Activated T-cell treated with anti-CD3 and anti-CD28 coated beads for 4 hours (primary cell): ENCODE data around the gene COL28A1.

Experiments used
- DNase-seq: peaks from one replicate; pipeline ENCODE4 v3.0.0-alpha.2; 2020

COL28A1 gene

DNA sequence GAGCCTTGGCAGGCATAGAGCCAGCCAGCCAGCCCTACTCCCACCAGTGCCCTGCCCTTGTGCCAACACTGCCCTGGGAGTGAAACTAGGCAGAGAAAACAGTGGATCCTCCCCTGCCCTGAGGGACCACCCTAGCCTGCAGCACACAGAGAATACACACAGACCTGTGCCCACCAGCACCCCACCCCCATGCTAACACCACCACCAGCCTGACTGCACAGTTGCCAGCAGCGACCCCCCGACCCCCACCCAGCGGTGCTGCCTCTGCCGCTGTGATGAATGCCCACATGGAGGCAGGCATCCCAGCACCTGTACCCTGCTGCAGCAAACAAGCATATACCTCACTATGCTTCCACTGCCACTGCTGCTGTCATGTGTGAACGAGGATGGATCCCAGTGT is 21.6 kb upstream of the COL28A1 start:
- DNase-seq = no peak

DNA sequence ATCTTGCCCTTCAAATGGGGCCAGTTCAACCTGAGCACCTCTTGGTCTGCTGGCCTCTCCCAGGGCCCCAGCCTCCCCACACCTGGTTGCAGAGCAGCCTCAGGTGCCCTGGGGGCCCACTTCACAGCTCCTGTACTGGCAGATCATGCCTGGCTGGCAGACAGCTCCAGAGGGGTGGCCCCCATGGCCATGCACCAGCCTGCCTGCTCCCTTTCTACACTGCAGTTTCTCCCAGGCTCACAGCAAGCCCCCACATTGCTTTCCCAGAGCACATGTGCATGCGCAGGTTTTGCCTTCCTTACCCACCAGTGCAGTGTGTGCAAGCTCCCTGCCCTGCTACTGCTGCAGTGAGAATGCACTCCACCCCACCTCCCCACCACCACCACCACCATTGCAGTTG is 21.2 kb upstream of the COL28A1 start:
- DNase-seq = no peak

DNA sequence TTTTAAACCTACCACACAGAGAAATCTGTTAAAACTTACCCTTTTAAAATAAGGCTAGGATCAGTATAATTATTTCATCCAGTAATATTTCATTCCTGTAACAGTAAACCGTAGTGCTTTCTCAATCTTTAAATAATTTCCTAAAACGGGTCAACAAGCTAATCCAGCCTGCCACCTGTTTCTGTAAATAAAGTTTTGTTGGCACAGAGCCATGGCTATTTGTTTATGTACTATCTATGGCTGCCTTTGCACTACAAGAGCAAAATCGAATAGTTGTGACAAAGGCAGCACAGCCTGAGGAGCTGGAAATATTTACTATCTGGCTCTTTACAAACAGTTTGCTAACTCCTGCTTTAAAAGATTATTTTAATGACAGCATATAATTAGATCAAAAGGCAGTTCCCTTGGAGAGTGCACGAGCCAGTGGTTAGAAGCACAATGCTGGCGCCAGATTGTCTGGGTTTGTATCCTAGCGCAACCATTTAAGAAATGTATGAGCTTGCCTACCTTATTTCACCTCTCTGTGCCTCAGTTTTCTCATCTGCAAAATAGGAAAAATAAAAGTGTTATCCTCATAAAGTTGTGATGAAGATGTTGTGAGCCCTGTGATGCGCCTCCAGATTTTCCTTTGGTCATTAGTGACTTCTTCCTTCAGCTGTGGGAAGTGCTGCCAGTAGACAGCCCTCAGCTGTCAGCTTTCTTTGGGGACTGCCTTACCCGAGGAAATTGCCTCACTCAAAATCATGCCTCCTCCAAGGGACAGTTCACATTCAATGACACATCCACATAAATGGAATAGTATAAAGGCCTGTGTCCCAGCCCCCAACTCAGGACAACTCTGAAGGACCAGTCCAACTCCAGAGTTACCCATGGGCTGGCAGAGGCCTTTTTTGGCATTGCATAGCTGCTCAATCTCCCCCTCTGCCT is 19.2 kb upstream of the COL28A1 start:
- DNase-seq = no peak

DNA sequence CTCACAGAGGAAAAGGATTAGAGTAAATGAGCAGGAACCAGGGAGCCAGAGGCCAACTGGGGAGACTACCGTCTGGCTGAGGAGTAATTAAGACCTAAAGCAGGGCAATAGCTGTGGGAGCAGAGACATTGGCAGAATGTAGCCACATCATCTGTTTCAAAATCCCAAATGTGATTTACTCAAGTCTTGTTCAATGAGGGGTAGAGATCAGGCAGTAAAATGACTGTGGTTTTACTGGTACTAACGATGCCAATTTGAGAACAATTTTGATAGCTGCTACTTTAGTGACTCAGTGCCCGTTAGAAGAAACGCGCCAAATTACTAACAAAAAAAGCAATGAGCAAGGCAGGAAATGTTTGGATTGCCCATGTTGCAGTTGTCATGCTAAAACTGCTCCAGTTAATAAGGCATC is 18.4 kb upstream of the COL28A1 start:
- DNase-seq = no peak

DNA sequence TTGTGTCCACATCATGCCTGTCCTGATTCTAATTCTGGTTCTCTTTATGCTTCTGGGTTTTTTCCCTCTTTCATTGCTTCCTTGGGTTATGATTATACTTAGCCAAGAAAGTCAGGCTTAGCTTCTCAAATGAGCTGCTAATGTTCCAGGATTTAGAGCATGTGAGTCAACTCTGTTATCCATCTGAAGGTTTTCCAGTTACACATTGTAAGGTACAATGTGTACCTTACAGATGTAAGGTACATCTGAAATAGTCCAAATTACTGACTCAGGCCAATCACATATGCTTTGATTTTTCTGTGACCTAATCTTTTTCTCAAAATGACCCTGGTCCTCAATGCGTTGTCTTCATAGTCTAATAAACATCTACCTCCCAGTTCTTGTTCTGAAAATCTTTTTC is 17.7 kb upstream of the COL28A1 start:
- no peak for DNase-seq

GRCh38 chr7:7552199-7552598 is 16.5 kb upstream of the COL28A1 start:
- DNase-seq = no peak

GRCh38 chr7:7550663-7551062 is 15.0 kb upstream of the COL28A1 start:
- DNase-seq = no peak

DNA sequence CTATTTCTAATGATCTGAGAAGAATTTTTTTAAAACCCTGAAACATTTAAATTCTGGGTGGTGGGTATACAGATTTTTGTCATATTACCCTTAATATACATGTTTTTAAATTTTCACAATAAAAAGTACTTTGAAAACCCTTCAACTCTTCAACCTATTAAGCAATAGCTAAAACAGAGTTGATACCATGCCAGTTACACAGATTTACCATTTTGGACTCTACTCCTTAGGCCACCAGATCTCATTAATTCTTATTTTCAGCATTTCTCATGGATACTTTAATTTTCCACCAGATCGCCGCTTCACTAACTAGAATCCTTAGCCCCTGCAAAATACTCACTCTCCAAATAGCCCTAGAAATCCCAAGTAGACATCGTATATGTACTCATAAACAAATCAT is 12.7 kb upstream of the COL28A1 start:
- no peak for DNase-seq

- DNase-seq = no peak
Measured at GRCh38 chr7:7542251-7542835, 6.7 kb upstream of the COL28A1 start.

DNA sequence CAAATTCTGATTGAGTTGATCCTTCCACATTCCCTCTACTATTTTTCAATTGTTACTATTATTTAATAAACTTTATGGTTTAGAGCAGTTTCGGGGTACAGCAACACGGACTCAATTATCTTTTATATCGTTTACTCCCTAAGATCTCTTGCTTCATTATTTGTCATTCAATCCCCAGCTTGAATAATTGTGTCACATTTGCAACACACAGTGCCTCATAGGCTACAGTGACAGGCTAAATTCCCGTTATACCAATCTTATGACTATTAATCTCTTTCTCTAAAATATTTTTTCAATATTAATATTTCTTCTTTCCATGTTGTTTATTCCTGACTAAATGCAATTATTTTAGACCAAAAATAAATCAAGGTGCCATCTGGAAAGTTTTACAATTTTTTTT is 4.0 kb upstream of the COL28A1 start:
- no peak for DNase-seq

- no peak for DNase-seq
Measured at GRCh38 chr7:7539152-7539551, 3.5 kb upstream of the COL28A1 start.

DNA sequence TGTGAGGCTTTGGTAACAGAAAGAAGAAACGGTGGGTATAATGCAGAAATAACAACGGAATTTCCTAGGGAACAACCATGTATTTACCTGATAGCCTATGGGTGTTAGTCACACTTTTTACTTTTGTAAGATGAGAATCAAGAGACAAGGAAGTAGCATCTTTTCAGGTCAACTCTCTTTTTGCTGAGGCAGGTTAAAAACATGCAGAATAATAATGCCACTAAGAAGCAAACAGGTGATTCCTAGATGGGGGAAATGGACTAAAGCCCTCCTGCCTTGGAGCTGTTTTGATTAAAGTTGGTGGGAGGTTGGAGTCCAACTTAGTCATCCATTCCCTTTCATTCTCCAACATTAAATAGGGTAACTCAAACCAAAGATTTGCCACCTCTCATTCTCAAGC is 2.0 kb upstream of the COL28A1 start:
- no peak for DNase-seq

GRCh38 chr7:7536396-7537019 is 835 bp upstream of the COL28A1 start:
- DNase-seq = no peak

GRCh38 chr7:7533831-7534430 is 1.7 kb downstream of the COL28A1 start:
- DNase-seq = no peak

GRCh38 chr7:7529328-7529727 is 6.3 kb downstream of the COL28A1 start:
- DNase-seq = no peak

DNA sequence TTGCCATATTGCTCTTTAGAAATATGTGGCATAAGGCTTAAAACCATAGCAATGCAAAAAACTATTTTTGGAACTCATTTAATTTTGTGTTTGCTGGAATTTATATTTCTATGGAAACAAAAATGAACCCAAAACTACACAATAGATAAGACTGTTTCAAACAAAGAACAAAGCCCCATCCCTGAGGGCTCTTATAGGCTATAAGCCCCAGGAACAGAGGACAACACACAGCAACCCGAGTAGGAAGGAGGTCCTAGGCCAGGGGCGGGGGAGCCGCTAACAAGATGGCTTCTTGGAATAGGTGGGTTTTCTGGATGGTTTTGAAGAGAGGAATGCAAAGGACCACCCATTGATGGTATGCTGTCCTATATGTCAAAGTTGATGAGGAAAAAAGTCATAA is 8.6 kb downstream of the COL28A1 start:
- DNase-seq = no peak

DNA sequence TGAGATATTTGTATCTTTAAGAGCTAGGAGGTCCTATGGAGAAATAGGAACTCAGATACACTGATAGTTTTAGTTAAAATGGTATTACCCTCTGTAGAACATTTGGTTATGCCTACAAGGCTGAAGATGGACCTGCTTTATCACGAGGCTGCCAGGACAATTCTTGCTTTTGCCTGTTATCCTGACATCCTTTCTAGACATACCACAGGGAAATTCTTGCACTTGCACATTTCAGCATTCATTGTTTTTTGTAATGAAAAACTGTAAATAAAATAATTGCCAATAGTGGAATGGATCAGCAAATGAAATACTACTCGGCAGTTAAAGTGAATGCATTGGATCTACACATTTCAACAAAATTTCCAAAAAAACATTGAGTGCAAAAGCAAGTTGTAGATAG is 9.7 kb downstream of the COL28A1 start:
- no peak for DNase-seq

GRCh38 chr7:7524121-7524520 is 11.6 kb downstream of the COL28A1 start:
- no peak for DNase-seq

GRCh38 chr7:7522421-7522820 is 13.3 kb downstream of the COL28A1 start:
- DNase-seq = no peak

- DNase-seq = no peak
Measured at GRCh38 chr7:7521259-7521658, 14.4 kb downstream of the COL28A1 start.

- DNase-seq = no peak
Measured at GRCh38 chr7:7519528-7519927, 16.1 kb downstream of the COL28A1 start.

DNA sequence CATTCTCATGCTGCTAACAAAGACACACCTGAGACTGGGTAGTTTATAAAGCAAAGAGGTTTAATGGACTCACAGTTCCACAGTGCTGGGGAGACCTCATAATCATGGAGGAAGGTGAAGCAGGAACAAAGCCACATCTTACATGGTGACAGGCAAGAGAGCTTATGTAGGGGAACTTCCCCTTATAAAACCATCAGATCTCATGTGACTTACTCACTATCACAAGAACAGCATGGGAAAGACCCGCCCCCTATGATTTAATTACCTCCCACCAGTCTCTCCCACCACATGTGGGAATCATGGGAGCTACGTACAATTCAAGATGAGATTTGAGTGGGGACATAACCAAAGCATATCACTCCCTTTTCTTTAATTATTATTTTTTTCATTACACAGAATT is 16.6 kb downstream of the COL28A1 start:
- no peak for DNase-seq

- no peak for DNase-seq
Measured at GRCh38 chr7:7517754-7518153, 17.9 kb downstream of the COL28A1 start.

DNA sequence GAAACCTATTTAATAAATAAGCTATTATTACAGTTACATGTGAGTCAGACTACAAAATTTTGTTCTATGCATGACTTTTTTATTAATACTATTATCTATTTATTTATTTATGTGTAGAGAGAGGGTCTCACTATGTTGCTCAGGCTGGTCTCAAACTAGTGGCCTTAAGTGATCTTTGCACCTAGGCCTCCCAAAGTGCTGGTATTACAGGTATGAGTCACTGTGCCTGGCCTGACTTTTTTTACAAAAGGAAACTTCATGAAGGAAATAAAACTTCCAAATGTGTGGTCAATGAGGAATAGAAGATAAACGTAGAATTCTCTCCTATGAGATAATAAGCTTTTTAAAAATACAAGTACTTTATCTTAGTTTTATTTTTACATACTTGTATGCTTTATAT is 19.0 kb downstream of the COL28A1 start:
- DNase-seq = no peak
